ENCODE data around the gene PPDPF.

DNA sequence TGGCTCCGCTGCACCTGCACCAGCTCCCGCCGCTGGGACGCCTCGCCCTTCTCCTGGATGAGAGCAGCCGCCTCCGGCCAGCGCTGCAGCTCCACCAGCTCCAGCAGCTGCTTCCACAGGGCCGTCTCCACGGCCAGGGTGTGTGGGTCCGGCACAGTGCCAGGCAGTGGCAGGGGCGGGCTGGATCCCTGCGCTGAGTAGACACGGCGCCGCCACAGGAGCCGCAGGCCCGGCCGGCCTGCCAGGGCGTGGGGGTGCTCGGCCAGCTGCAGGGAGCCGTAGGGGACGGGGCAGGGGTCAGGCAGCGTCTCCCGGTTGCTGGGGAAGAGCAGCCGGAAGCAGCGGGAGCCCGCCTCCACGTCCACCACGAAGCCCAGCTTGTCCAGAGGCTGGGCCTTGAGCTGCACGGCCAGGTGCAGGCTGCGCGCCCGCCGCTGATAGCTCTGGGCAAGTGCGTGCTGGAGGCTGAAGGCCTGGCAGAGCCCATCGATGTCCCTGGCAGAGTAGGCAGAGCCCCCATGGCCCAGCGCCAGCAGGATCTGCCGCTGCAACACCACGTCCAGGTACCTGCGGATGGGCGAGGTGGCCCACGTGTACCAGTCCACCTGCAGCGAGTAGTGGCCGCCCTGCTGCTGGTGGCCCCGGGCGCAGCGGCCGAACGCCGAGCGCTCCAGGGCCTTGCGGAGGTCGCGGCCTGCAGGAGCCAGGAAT, 42.8 kb downstream of the PPDPF start:
- TF ChIP-seq CTCF (conservative IDR thresholded peaks at IDR 0.05; ENCODE audit: low read length) (no peak), EZH2phosphoT487 (IDR thresholded peaks at IDR 0.05; ENCODE audit: borderline replicate concordance, low read depth, low read length) (no peak)

Data from OCI-LY7 (cell line).